Ishikawa (cell line): Measurements from ENCODE around the gene SPP2.

ENCODE experiments used
- CEBPB ChIP-seq: IDR thresholded peaks from 2 replicates; pipeline ENCODE4 v1.6.1; 2012
- CREB1 ChIP-seq: IDR thresholded peaks from 2 replicates; pipeline ENCODE4 v1.6.1; 2012; ENCODE audit warnings: low read depth
- EGR1 ChIP-seq: IDR thresholded peaks from 2 replicates; pipeline ENCODE4 v1.6.1; 2012
- EP300 ChIP-seq: IDR thresholded peaks from 2 replicates; pipeline ENCODE4 v1.6.1; 2012; ENCODE audit warnings: borderline replicate concordance
- FOXM1 ChIP-seq: IDR thresholded peaks from 2 replicates; pipeline ENCODE4 v1.6.1; 2012; ENCODE audit warnings: low read depth, borderline replicate concordance
- NFIC ChIP-seq: IDR thresholded peaks from 2 replicates; pipeline ENCODE4 v1.6.1; 2012
- RAD21 ChIP-seq: IDR thresholded peaks from 2 replicates; pipeline ENCODE4 v1.6.1; 2012; ENCODE audit warnings: low read depth
- TAF1 ChIP-seq: IDR thresholded peaks from 2 replicates; pipeline ENCODE4 v1.6.1; 2012; ENCODE audit warnings: low read depth, mild to moderate bottlenecking
- TCF12 ChIP-seq: IDR thresholded peaks from 2 replicates; pipeline ENCODE4 v1.6.1; 2012; ENCODE audit warnings: low read depth
- TEAD4 ChIP-seq: IDR thresholded peaks from 2 replicates; pipeline ENCODE4 v1.6.1; 2012
- YY1 ChIP-seq: IDR thresholded peaks from 2 replicates; pipeline ENCODE4 v1.6.1; 2012; ENCODE audit warnings: low read depth
- ZBTB7A ChIP-seq: IDR thresholded peaks from 2 replicates; pipeline ENCODE4 v1.6.1; 2012; ENCODE audit warnings: low read depth
- TF ChIP-seq, protein P1 (sequence below): IDR thresholded peaks from 2 replicates; pipeline ENCODE4 v1.6.1; 2012
- TF ChIP-seq, protein P2 (sequence below): IDR thresholded peaks from 2 replicates; pipeline ENCODE4 v1.6.1; 2012; ENCODE audit warnings: low read depth, mild to moderate bottlenecking
- TF ChIP-seq, protein P3 (sequence below): IDR thresholded peaks from 2 replicates; pipeline ENCODE4 v1.6.1; 2012

The SPP2 gene

DNA sequence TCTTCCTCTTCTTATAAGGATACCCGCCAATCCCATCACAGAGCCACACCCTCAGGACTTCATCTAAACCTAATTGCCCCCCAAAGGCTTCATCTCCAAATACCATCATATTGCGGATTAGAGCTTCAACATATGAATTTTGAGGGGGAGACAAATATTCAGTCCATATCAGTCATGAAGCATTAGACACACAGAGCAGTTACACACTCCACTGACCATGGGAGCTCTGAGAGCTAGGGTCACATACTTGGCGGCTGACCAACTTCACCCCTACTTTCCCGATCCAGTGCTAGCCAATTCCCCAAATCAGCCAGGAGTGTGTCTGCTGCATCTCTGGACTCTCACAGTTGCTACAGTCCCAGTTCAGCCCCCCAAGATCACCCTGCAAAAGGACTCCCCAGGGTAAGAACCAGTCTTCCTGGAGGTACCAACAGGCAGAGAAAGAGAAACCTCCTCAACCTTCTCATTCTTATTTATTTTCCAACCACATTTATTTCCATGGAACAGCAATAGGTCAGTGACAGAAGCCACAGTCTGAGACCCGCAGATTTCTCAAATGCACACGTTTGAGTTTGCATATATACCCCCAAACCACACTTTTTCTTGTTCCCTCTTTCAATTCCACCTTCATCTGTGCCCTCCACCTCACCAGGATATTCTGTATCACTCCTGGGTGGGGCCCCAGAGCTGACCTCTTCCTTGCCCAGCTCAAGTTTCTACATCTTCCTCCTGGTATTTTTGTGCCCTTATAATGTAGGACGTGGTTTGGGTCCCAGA is 33.3 kb downstream of the SPP2 start:
- TF ChIP-seq FOXM1 (no peak), TAF1 (no peak), NFIC (no peak), RAD21 (no peak), TCF12 (no peak), CEBPB (no peak), EP300 (no peak), CREB1 (no peak), ZBTB7A (no peak), YY1 (no peak)
- TF ChIP-seq, protein P1, sequence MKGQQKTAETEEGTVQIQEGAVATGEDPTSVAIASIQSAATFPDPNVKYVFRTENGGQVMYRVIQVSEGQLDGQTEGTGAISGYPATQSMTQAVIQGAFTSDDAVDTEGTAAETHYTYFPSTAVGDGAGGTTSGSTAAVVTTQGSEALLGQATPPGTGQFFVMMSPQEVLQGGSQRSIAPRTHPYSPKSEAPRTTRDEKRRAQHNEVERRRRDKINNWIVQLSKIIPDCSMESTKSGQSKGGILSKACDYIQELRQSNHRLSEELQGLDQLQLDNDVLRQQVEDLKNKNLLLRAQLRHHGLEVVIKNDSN = no peak
- TF ChIP-seq, protein P2, sequence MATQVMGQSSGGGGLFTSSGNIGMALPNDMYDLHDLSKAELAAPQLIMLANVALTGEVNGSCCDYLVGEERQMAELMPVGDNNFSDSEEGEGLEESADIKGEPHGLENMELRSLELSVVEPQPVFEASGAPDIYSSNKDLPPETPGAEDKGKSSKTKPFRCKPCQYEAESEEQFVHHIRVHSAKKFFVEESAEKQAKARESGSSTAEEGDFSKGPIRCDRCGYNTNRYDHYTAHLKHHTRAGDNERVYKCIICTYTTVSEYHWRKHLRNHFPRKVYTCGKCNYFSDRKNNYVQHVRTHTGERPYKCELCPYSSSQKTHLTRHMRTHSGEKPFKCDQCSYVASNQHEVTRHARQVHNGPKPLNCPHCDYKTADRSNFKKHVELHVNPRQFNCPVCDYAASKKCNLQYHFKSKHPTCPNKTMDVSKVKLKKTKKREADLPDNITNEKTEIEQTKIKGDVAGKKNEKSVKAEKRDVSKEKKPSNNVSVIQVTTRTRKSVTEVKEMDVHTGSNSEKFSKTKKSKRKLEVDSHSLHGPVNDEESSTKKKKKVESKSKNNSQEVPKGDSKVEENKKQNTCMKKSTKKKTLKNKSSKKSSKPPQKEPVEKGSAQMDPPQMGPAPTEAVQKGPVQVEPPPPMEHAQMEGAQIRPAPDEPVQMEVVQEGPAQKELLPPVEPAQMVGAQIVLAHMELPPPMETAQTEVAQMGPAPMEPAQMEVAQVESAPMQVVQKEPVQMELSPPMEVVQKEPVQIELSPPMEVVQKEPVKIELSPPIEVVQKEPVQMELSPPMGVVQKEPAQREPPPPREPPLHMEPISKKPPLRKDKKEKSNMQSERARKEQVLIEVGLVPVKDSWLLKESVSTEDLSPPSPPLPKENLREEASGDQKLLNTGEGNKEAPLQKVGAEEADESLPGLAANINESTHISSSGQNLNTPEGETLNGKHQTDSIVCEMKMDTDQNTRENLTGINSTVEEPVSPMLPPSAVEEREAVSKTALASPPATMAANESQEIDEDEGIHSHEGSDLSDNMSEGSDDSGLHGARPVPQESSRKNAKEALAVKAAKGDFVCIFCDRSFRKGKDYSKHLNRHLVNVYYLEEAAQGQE = no peak

DNA sequence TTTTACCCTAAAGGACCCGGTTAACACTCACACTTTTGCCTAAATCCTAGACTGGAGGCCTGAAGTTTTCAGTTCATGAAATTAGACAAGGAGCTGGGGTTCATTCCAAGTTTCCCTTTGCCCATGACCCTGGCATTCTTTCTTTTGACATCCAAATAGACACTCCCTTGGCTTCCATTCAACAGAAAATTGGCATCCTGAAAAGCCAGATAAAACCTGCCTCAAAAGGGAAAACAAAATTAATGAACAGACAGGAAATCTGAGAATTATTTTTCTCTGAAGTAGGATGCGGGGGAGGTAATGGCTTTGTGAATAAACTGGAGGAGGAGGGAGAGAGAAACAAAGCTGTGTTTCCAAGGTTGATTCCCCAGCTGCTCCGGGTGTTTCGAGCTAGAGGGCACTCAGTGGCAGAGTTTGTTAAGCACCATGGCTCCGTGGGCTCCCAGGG is 41.0 kb downstream of the SPP2 start:
- TF ChIP-seq, protein P3, sequence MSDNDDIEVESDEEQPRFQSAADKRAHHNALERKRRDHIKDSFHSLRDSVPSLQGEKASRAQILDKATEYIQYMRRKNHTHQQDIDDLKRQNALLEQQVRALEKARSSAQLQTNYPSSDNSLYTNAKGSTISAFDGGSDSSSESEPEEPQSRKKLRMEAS = no peak
- TF ChIP-seq RAD21 (no peak), EGR1 (peak; percentile 67), NFIC (peak; percentile 73), EP300 (peak; percentile 57)

DNA sequence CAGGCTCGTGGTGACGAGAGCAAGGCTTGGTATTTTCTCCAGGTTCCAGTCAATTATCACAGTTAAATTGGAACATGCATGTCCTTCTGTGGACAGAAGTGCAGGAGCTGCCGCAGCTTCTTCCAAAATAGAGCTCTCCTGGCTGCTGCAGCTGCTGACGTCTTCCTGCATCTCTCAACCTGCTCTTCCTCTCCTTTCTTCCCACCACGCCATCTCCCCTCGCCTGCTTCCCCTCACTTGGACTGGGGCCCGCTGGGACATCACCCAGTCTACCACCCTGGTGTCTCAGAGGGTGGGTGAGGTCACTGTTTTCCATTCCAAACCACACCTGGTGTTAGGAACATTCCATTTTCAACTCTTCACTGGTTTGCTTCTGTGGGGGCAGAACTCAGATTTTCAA is 41.4 kb downstream of the SPP2 start:
- peak; percentile 35; the same call in 1 of the 2 replicates for TF ChIP-seq NFIC
- TF ChIP-seq TCF12 = peak; percentile 28; the same call in 1 of the 2 replicates
- no peak for TF ChIP-seq TAF1
- TF ChIP-seq EP300 = peak; percentile 17

DNA sequence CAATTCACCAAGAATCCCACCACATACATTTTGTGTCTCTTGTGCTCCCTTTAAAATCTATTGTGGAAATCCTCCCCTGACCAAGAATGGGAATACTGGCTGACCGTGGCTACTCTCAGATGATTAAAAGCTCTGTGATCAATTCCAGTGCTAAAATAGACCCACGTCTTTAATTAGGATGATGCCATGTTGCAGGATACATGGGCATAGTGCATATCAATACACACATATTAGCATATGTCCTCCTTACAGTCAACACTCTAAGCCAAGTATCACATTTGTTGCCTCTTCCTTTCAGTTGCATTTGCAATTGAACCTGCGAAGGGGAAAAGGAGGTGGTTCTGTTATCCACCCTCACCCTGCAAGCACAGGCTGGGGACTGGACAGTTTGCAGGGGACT is 41.8 kb downstream of the SPP2 start:
- TF ChIP-seq FOXM1 = no peak
- TF ChIP-seq, protein P1 = no peak
- TF ChIP-seq TAF1 = no peak
- TF ChIP-seq CREB1 = no peak
- no peak for TF ChIP-seq NFIC
- TF ChIP-seq EGR1 = no peak
- no peak; the same call in 1 of the 2 replicates for TF ChIP-seq EP300
- TF ChIP-seq RAD21 = no peak
- TF ChIP-seq, protein P3 = no peak
- no peak for TF ChIP-seq TCF12
- TF ChIP-seq YY1 = no peak
- TF ChIP-seq ZBTB7A = no peak
- TF ChIP-seq TEAD4 = no peak
- no peak for TF ChIP-seq CEBPB
- TF ChIP-seq, protein P2 = no peak

DNA sequence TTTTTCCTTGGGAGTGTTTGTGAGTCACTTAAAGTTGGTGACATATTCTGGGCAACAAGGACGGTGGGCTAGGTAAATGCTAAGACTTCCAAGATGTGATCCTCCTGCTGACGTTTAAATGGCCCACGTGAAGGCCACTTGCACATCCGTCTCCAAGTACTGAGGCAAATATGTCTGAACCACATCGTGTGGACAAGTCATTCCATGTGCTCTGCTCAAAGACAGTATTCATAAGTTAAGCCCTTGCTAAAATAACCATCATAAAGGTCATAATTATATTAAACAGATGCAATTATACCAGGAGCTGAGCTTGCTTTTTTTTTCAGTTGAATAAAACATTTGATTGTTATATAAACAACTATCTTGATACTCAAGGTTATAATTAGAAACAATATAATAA is 44.8 kb downstream of the SPP2 start:
- no peak for TF ChIP-seq EP300
- TF ChIP-seq TEAD4 = no peak
- TF ChIP-seq YY1 = no peak
- no peak for TF ChIP-seq TCF12
- TF ChIP-seq, protein P3 = no peak
- no peak for TF ChIP-seq NFIC
- TF ChIP-seq, protein P2 = no peak
- no peak for TF ChIP-seq RAD21
- no peak for TF ChIP-seq EGR1
- no peak for TF ChIP-seq CEBPB
- no peak for TF ChIP-seq TAF1
- TF ChIP-seq CREB1 = no peak
- no peak for TF ChIP-seq ZBTB7A
- TF ChIP-seq, protein P1 = no peak
- TF ChIP-seq FOXM1 = no peak
